Spinal cord (tissue), 10 donors: ENCODE measurements around the gene OGDH. TPM values are rescaled to one million over a fixed set of nuclear protein-coding genes. Genes with fewer than 3 reads are reported as not detected.

Experiments used
- DNase-seq, 6 donors: peaks; one replicate each; pipeline versions ENCODE4 v3.0.0 to v3.0.0-alpha.2; 2013 to 2015; ENCODE audit warnings: low spot score in 6 of 6, low read depth in 4 of 6
- H3K27ac ChIP-seq: one replicate; pipeline ENCODE4 v1.5.1; 2013; ENCODE audit warnings: low read depth, low read length, control low read depth
- H3K27me3 ChIP-seq: one replicate; pipeline ENCODE4 v1.6.1; 2013; ENCODE audit warnings: low read length; ENCODE audit not compliant: control insufficient read depth, insufficient read depth
- H3K36me3 ChIP-seq: one replicate; pipeline ENCODE4 v1.6.1; 2013; ENCODE audit warnings: low read length; ENCODE audit not compliant: control insufficient read depth, insufficient read depth
- H3K4me1 ChIP-seq: one replicate; pipeline ENCODE4 v1.6.1; 2013; ENCODE audit warnings: low read length; ENCODE audit not compliant: control insufficient read depth, insufficient read depth
- H3K4me3 ChIP-seq: one replicate; pipeline ENCODE4 v1.5.1; 2013; ENCODE audit warnings: low read depth, low read length, control low read depth
- H3K9me3 ChIP-seq: one replicate; pipeline ENCODE4 v1.6.1; 2013; ENCODE audit warnings: low read length; ENCODE audit not compliant: control insufficient read depth, insufficient read depth
- WGBS: methylation state at CpG from one replicate; pipeline ENCODE4 v1.1.5; 2013; ENCODE audit warnings: missing lambda C conversion rate; ENCODE audit not compliant: insufficient coverage; 5-methylcytosine and 5-hydroxymethylcytosine counted together
- polyA plus RNA-seq, 2 donors: library from polyadenylated mRNA; unstranded; fragments of 120-200 nt; gene quantifications; one replicate each; pipeline ENCODE4 v1.2.1, GENCODE V29; 2013; ENCODE audit not compliant: insufficient read length in 2 of 2
- total RNA-seq, 2 donors: library from RNA; depleted of rRNA in 1 of 2; stranded (reverse); fragments of 120-200 nt in 1 of 2; fragments of >200 nt in 1 of 2; gene quantifications; one replicate each; pipeline versions ENCODE4 v1.2.3 to v1.2.4, GENCODE V29; 2013 to 2014
- donor health status: healthy.

The OGDH gene
- total and polyA plus RNA-seq, 4 donors = 63.8 to 78.6 (median 69.3) TPM

DNA sequence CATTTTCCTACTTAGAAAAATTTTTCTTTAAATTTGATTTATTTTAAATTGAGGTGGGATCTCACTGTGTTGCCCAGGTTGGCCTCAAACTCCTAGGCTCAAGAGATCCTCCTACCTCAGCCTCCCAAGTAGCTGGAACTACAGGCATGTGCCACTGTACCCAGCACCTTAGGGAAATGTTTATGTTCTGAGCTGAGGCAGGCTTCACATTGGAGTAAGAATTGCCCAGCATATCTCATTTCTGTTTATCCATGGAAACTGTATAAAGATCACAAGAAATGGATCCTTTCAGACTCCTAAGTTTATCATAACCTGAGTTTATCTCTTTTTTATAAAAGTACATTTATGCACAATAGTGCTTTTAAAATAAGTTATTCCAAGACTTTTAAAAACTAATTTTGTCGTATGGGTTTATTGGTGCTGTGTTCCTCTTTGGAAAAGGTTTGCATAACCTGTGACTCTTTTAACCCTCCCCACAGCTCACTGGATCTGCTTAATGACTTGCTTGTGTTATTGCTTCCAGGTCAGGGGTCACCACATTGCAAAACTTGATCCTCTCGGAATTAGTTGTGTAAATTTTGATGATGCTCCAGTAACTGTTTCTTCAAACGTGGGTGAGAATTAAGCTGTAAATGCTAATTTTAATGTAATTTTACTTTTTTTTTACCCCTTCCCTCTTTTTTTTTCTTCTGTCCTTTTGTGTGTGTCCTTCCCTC is 40.7 kb downstream of the OGDH start:
- no peak overlapping the region for H3K27ac ChIP-seq
- H3K36me3 ChIP-seq = peaks cover 40% of the 10 kb centered on the region
- DNase-seq = no peak
- H3K27me3 ChIP-seq = no peaks in the 10 kb centered on the region
- H3K4me1 ChIP-seq = no peaks in the 10 kb centered on the region
- no peaks in the 10 kb centered on the region for H3K9me3 ChIP-seq
- WGBS = no CpG with 5 or more reads among the region's 3 CpGs
- no peak overlapping the region for H3K4me3 ChIP-seq

GRCh38 chr7:44647981-44648714 is 41.7 kb downstream of the OGDH start:
- no CpG with 5 or more reads among the region's 4 CpGs for WGBS
- Histone ChIP-seq H3K27ac (no peak overlapping the region), H3K36me3 (peaks cover 41% of the 10 kb centered on the region)

GRCh38 chr7:44650242-44650641 is 43.8 kb downstream of the OGDH start:
- Histone ChIP-seq H3K9me3 (no peaks in the 10 kb centered on the region), H3K4me1 (no peaks in the 10 kb centered on the region), H3K27ac (no peak overlapping the region), H3K27me3 (no peaks in the 10 kb centered on the region), H3K4me3 (no peak overlapping the region), H3K36me3 (peaks cover 43% of the 10 kb centered on the region)
- no peak for DNase-seq
- WGBS = 93% methylated on average over 4 of the region's 4 CpGs

More at GRCh38 chr7:44647981-44648714, 41.7 kb downstream of the OGDH start:
- Histone ChIP-seq H3K9me3 (no peaks in the 10 kb centered on the region), H3K4me3 (no peak overlapping the region), H3K4me1 (no peaks in the 10 kb centered on the region), H3K27me3 (no peaks in the 10 kb centered on the region)
- no peak for DNase-seq

GRCh38 chr7:44650772-44651171 is 44.3 kb downstream of the OGDH start:
- no peaks in the 10 kb centered on the region for H3K27me3 ChIP-seq
- DNase-seq = no peak
- no peaks in the 10 kb centered on the region for H3K4me1 ChIP-seq
- no peaks in the 10 kb centered on the region for H3K9me3 ChIP-seq
- peaks cover 38% of the 10 kb centered on the region for H3K36me3 ChIP-seq
- 20% methylated on average over 2 of the region's 5 CpGs for WGBS
- no peak overlapping the region for H3K27ac ChIP-seq
- H3K4me3 ChIP-seq = no peak overlapping the region

GRCh38 chr7:44652535-44652934 is 46.1 kb downstream of the OGDH start:
- WGBS = no CpG with 5 or more reads among the region's 5 CpGs
- Histone ChIP-seq H3K27me3 (no peaks in the 10 kb centered on the region), H3K36me3 (peaks cover 34% of the 10 kb centered on the region), H3K4me3 (no peak overlapping the region), H3K9me3 (no peaks in the 10 kb centered on the region), H3K27ac (no peak overlapping the region), H3K4me1 (no peaks in the 10 kb centered on the region)
- DNase-seq = no peak

DNA sequence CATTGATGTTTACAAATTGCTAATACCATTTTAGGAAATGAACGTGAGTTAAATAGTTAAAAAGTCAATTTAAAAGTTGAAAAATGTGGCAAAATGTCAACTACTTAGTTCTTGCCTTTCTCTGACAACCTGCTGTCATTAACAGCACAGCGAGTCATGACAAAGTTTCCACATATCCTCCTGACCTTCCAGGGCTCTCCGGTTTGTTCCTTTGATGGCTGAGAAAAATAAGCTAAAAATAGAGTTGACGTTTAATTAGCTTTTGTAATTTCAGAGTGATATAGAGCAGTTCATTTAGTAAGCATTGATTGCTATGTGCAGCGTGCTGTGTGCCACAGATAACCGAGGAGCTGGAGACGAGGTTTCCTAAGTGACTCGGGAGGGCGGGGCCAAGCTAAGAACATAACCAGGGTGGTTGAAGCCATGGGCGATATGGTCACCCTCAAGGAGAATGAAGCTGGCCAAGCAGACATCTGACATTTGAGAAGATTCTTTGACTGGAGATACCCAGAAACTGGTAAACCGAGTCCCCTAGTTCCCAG is 47.9 kb downstream of the OGDH start:
- Histone ChIP-seq H3K4me1 (no peaks in the 10 kb centered on the region), H3K27ac (no peak overlapping the region), H3K9me3 (no peaks in the 10 kb centered on the region), H3K27me3 (no peaks in the 10 kb centered on the region), H3K4me3 (no peak overlapping the region), H3K36me3 (peaks cover 25% of the 10 kb centered on the region)
- DNase-seq = no peak
- WGBS = 93% methylated on average over 9 of the region's 11 CpGs

GRCh38 chr7:44655341-44655740 is 48.9 kb downstream of the OGDH start:
- no peaks in the 10 kb centered on the region for H3K4me1 ChIP-seq
- no peaks in the 10 kb centered on the region for H3K9me3 ChIP-seq
- no peak overlapping the region for H3K4me3 ChIP-seq
- no peak for DNase-seq
- peaks cover 23% of the 10 kb centered on the region for H3K36me3 ChIP-seq
- WGBS = 100% methylated on average over 1 of the region's 1 CpG
- no peaks in the 10 kb centered on the region for H3K27me3 ChIP-seq
- H3K27ac ChIP-seq = no peak overlapping the region

DNA sequence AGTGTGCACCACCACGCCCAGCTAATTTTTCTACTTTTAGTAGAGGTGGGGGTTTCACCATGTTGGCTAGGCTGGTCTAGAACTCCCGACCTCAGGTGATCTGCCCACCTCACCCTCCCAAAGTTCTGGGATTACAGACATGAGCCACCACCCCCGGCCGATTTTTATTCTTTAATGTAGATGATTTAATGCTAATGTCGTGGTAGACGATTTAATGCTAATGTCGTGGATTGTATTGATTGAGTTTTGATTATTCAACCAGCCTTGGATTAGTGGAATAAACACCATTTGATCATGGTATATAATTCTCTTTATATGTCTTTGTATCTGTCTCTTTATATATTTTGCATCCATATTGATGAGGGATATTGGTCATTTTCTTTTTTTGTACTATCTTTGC is 52.6 kb downstream of the OGDH start:
- Histone ChIP-seq H3K4me1 (no peaks in the 10 kb centered on the region), H3K27me3 (no peaks in the 10 kb centered on the region), H3K27ac (no peak overlapping the region), H3K9me3 (peaks cover 1% of the 10 kb centered on the region), H3K36me3 (peaks cover 15% of the 10 kb centered on the region), H3K4me3 (no peak overlapping the region)
- 100% methylated on average over 1 of the region's 7 CpGs for WGBS
- no peak for DNase-seq

DNA sequence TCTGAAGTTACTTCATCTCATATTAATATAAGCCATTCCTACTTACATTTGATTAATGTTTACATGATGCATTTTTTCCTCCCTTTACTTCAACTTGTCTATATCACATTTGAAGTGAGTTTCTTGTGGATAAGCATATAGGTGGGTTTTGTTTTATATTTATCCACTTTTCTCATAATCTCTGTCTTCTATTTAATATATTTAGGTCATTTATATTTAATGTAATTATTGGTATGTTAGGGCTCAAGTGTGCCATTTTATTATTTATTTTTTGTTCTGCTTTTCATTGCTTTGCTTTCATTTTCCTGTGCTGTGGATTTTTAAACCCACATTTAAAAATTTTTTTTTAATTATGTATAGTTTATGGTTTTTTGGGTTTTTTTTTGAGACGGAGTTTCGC is 54.8 kb downstream of the OGDH start:
- Histone ChIP-seq H3K9me3 (peaks cover 1% of the 10 kb centered on the region), H3K4me1 (peaks cover 3% of the 10 kb centered on the region), H3K27ac (no peak overlapping the region), H3K4me3 (no peak overlapping the region), H3K27me3 (no peaks in the 10 kb centered on the region), H3K36me3 (peaks cover 12% of the 10 kb centered on the region)
- no CpG with 5 or more reads among the region's 2 CpGs for WGBS
- no peak for DNase-seq
